Lower leg skin (tissue), 3 donors: ENCODE data around the gene RAB8A.
A peak's percentile ranks its signal among the peaks of the same experiment; 100 is the strongest.

Experiments used
- POLR2A ChIP-seq, 2 donors: fragments of 450-650 bp; IDR thresholded peaks; one replicate each; pipeline ENCODE4 v1.6.1; 2016 to 2017; ENCODE audit warnings: antibody characterized with exemption in 2 of 2, mild to moderate bottlenecking in 1 of 2, moderate library complexity in 1 of 2
- TF ChIP-seq, protein P1 (sequence below), 3 donors: fragments of 450-650 bp; IDR thresholded peaks; one replicate each; pipeline ENCODE4 v1.5.1; 2016; ENCODE audit warnings: antibody characterized with exemption in 3 of 3, mild to moderate bottlenecking in 3 of 3, moderate library complexity in 2 of 3

- TF ChIP-seq, protein P1, sequence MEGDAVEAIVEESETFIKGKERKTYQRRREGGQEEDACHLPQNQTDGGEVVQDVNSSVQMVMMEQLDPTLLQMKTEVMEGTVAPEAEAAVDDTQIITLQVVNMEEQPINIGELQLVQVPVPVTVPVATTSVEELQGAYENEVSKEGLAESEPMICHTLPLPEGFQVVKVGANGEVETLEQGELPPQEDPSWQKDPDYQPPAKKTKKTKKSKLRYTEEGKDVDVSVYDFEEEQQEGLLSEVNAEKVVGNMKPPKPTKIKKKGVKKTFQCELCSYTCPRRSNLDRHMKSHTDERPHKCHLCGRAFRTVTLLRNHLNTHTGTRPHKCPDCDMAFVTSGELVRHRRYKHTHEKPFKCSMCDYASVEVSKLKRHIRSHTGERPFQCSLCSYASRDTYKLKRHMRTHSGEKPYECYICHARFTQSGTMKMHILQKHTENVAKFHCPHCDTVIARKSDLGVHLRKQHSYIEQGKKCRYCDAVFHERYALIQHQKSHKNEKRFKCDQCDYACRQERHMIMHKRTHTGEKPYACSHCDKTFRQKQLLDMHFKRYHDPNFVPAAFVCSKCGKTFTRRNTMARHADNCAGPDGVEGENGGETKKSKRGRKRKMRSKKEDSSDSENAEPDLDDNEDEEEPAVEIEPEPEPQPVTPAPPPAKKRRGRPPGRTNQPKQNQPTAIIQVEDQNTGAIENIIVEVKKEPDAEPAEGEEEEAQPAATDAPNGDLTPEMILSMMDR (IDR thresholded peaks at IDR 0.05) = no peak
- peak in 1 of 2 donors; percentile 51 for TF ChIP-seq POLR2A (IDR thresholded peaks at IDR 0.05)
Observed at GRCh38 chr19:16076154-16076957, 35.3 kb upstream of the RAB8A start, which contains the start of gene TPM4.
